T47D (cell line): Measurements from ENCODE around the gene ANXA2R.
"Not testable (repeated sequence)": the region's sequence is repeated elsewhere in the genome, so short reads cannot be mapped to it uniquely, and the experiment has no call there.

Experiments used
- DNase-seq, 2 experiments: peaks; one replicate each; pipeline versions ENCODE4 v3.0.0 to v3.0.0-alpha.2; 2011 to 2012; ENCODE audit warnings: low read depth in 1 of 2, low spot score in 1 of 2
- JUND ChIP-seq: IDR thresholded peaks from 2 replicates; pipeline ENCODE4 v1.6.1; 2012; ENCODE audit warnings: low read depth
- in situ Hi-C: cut with HindIII; loops from 2 replicates; pipeline ENCODE4 v1.10.0; 2016; ENCODE audit warnings: low sequenced_read_pairs, low pct_unique_long_range_greater_than_20kb

The ANXA2R gene

GRCh38 chr5:43036856-43037635 lies 3.1 kb downstream of the ANXA2R start:
- DNase-seq = no peak
- in situ Hi-C loops = no loop called here
- TF ChIP-seq JUND = no peak

GRCh38 chr5:43036409-43036808 lies 3.7 kb downstream of the ANXA2R start:
- in situ Hi-C loops = no loop called here
- DNase-seq = no peak
- no peak for TF ChIP-seq JUND

- no peak for DNase-seq
- in situ Hi-C loops = no loop called here
- TF ChIP-seq JUND = no peak
These were observed 5.5 kb downstream of the ANXA2R start for GRCh38 chr5:43034591-43034968.

GRCh38 chr5:43033841-43034590 lies 6.1 kb downstream of the ANXA2R start:
- no peak for TF ChIP-seq JUND
- in situ Hi-C loops = no loop called here
- no peak for DNase-seq

- TF ChIP-seq JUND = no peak
- DNase-seq = no peak
- in situ Hi-C loops = no loop called here
These were observed 12.9 kb downstream of the ANXA2R start for GRCh38 chr5:43027054-43027785.

- in situ Hi-C loops, DNase-seq: not testable (repeated sequence)
These were observed 14.8 kb downstream of the ANXA2R start for GRCh38 chr5:43025184-43025950.

- in situ Hi-C loops = no loop called here
- DNase-seq = no peak
- no peak for TF ChIP-seq JUND
These were observed 15.9 kb downstream of the ANXA2R start for GRCh38 chr5:43024217-43024616.

GRCh38 chr5:43021151-43021550 lies 19.0 kb downstream of the ANXA2R start:
- DNase-seq = no peak
- in situ Hi-C loops = no loop called here
- TF ChIP-seq JUND = no peak

GRCh38 chr5:43020399-43020746 lies 19.7 kb downstream of the ANXA2R start:
- in situ Hi-C loops = no loop called here
- DNase-seq = no peak
- no peak for TF ChIP-seq JUND

GRCh38 chr5:43019614-43020398 lies 20.3 kb downstream of the ANXA2R start:
- in situ Hi-C loops = no loop called here
- DNase-seq = no peak
- no peak for TF ChIP-seq JUND

- no peak for DNase-seq
- in situ Hi-C loops = no loop called here
- no peak for TF ChIP-seq JUND
These were observed 20.9 kb downstream of the ANXA2R start for GRCh38 chr5:43019291-43019613.

- DNase-seq = no peak
- in situ Hi-C loops = no loop called here
- TF ChIP-seq JUND = no peak
These were observed 22.7 kb downstream of the ANXA2R start for GRCh38 chr5:43017428-43017815.
